Measurements from ENCODE around the gene BABAM2.

Gene BABAM2

DNA sequence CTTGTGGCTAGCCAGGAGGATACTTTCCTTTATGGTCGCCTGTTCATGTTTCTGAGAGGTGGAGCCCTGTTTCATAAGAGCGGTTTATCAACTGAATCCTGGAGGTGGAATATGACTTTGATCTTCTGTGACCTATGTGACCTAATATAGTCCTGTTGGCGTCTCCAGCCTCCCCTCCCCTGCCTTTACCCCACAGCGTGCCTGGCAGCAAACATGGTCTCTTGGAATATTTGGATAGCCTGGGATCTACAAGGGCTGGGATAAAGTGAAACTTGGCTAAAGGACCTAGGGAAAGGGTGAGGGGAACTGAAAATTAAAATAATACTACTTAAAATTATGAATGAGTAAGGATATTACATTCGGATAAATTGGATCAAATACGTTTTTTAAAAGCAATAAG is 246.0 kb downstream of the BABAM2 start:
- DNase-seq: no peak

DNA sequence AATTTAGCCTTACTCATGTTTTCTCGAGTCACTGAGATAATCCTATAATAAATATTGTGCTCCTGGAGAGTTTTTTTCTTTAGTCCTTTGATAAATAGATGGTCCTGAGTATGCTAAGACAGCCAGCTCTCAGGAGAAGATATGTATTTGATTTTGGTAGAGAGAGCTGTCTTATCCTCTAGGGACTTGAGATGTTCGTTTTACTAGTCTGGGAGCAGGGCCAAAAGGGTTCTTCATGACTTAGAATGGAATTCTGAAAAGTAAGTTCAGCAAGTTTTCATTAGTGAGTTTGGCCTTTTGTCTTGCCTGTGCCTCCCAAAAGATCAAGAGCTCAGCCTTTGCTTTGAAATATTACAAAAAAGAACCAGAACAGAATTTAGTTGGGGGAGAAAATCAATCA is 246.7 kb downstream of the BABAM2 start:
- DNase-seq: no peak

DNA sequence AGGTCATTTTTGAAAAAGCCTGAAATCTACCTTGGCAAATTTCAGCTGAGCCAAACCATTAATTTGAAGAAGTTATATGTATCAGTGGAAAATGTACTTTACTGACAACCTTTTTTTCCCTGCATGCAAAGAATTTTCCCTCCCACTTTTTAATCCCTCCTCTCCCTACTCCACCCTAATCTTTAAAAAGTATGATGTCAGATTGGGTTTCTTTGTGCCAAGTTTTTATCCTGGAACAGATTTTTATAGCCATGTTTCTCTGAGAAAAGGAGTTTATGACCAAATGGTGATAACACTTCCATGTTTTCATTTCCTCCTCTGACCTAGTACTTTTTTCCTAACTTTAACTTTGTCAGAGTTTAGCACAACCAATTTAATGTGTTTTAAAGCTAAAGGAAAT is 251.9 kb downstream of the BABAM2 start:
- DNase-seq: no peak

DNA sequence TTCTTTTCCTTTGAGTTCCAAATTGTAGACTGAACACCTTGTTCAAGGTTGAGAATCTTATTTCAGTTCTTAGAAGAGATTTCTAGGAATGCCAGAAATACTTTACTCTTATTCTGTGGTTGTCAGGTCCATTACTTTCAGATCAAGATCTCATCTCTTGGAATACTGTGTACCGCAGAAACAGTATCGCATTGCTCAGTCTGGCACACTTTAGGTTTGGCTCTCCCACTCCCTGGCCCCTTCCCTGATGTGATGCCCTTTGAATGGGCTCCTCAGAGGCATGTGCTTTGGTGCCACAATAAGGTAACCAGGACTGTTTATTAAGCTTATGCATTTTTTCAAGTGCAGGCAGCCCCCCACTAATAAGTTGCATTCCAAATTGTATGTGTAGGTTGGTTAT is 257.5 kb downstream of the BABAM2 start:
- DNase-seq: no peak

DNA sequence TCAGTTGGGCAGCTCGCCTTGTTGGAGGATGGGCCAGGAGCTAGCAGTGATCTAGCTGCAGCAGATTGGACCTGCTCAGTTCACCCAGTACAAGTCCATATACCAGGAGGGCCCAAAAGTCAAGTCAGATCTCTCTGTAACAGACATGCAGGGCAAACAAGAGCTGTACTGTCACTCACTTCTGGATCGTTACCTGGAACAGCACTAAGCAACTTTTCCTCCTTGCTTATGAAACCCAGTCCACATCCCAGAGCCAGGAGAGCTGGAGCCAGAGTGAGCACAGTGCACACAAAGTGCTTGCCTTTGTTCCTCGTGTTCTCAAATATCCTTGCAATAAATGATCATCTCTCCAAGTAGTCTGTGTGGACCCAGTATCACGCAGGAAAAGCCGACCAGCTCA is 258.0 kb downstream of the BABAM2 start:
- no peak for DNase-seq

DNA sequence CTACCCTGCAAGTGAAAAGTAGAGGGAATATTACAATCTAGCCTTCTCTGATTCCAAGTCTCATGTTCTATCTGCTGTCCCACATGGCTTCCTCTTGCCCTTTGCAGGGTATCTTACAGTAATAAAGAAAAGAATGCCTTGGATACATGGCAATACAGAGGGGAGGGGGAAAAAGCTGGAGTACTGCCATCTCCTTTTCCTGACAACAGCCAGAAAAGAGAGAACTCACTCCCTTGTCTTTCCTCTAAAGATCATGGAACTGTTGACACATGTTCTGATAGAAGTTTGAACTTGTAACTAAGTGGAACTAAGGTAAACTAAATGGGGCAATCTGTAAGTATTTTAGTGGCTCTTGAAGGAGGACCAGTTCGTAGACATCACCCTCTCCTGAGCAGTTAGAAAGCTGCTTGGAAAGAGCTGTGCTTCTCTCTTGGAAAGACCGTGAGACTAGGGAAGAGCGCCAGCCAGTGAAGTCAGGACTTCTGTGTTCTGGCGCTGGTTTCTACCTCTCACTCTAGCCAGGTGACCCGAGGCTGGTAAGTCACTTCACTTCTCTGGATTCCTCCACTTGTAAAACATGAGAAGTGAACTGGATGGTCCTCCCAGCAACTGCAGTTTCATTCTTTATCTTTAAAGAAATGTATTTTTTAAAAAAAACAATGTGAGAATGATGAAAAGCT is 259.8 kb downstream of the BABAM2 start:
- DNase-seq: no peak

DNA sequence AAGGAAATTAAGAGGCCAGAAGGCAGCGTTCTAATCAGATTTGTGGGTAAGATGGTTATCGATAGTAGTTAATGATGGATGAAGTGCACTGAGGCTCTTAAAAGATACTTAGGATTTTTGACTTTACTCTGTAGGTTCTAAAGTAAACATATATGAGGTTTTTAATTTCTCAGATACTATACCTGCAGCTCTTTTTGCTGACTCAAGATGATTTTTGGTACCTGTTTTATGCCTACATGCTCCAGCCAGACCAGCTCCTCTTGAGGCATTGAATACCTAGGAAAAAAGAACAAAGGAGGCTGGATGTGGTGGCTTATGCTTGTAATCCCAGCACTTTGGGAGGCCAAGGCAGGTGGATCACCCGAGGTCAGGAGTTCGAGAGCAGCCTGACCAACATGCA is 260.5 kb downstream of the BABAM2 start:
- DNase-seq: no peak

DNA sequence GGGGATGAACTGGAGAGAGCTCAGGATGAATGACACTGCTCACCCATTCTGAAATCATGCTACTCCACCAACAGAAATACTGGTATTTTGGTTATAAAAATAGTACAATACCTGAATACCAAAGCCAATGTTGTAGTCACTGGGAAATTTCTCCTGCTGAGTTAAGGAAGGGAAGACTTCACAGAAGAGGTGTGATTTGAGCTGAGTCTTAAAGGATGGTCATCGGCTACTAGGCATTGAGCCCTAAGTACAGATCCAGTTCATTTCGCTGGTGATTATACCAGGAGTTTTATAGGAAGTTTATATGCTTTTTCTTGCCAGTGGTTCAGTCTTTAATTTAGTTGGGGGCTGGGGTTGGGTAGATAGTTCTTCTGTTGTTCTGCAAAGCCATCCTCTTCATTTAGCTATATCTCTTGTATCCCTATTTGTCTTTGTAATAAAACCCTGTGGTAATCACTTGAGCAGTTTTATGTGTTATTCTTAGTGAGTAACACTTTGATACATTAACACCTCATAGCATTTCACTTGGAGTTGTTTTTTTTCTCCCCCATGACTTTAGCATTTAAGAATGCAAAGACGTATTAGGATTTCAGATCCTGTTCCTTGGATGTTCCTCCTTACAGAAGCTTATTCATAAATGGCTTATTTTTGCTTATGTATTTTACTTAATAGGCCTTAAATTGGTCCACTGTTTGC is 262.2 kb downstream of the BABAM2 start:
- DNase-seq: no peak

DNA sequence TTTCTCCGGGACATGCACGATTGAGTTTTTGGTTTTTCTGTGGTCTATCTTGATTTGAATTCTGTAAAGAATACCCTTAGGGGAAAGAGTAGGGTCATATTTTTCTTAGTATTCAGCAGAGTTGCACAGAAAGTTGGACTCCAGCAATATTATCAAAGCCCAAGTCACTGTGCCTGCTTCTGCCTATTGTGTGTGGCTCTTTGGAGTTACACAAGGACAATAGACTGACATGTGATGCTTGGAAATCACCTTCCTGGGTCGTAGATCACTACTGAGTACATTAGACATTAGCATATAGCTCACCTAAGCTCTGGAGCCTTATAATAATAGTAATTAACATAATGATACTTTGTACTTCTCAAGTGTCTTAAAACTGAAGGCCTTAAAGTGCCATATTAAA is 263.3 kb downstream of the BABAM2 start:
- no peak for DNase-seq

DNA sequence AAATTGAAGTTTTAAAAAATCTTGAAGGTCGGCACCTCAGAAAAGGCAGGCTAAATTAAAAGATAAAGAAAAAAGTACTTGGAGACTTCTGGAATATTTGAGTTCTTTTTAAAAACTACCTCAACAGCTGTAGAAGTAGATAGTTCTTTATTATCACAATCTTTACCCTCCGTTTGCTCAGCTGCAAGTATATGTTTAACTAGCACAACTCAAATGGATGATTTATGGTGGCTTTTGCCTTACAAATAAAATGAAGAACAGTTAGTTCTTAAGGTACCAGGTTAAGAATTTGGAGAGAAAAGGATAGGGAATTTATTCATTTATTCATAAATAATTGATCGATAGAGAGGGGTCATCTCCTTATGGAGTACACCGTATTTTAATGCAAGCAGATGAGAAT is 264.6 kb downstream of the BABAM2 start:
- DNase-seq: no peak

DNA sequence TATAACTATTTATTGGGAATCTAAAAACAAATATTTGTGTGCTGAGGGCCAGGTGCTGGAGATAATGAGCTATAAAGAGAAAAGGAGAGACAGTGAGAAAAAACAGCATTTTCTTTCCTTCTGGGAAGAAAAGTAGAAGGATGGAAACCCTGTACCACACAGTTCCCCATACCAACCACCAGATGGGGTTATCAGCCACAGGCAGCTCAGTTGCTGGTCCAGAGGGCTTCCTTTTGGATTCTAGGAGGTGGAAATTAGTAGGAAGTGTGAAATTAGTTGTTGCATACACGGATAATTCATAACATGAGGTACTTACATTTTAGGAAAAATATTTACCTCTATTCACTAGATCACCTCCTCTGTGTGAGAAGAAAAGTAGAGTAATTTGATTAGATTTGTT is 265.1 kb downstream of the BABAM2 start:
- DNase-seq: peak; percentile 9

DNA sequence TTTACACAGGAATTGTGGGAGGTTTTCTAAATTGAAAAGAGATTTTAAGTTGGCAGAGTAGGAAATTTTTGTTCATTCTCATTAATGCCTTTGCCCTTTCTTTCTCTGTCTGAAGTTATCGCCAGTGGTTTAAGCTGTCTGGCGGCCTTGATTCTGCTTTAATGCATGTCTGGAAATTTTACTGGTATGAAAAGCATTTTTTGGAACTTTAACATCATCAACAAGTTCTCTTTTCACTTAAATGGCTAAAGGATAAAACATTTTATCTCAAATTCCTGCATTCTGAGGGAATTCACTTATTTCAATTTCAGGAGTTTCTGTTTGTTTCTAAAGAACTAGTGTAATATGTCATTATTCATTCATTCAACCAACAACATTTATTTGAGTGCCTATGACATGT is 268.3 kb downstream of the BABAM2 start:
- no peak for DNase-seq

DNA sequence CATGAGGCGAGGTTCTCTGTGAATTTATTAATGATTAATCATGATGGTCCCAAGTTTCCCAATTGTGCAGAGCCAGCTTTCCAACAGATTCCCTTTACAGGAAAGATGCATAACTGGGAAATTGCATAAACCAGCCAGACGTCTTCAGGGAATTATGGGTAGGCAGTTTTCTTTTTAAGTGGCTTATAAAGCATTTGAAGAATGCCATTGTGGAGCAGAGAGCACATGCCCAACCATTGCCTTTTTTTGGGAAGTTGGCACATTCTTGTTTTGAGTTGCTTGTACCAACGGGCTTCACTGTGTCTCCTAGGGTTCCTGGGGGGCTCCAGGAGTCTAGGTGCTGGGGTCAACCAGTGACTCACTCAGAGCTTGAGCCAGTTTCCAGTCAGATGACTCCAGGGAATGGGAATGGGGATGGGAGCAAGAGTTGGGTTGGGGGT is 270.5 kb downstream of the BABAM2 start:
- DNase-seq: no peak

DNA sequence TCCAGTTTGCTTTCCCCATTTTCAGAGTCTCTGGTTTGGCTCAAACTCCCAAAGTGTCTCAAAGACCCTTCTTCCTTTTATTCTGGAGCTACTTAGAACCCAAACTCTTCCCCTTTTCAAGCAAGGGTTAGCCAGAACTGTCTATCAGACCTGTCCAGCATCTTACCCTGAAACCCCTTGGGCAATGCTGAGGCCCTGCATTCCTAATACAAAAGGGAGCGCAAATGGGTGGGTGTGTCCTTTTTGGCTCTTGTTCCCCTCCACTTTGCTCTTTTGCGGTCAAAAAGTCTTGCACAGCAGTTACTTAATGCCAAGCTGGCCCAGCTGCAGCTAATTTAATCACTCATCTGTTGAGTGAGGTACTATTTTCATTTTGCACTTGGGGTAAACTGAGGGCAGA is 270.9 kb downstream of the BABAM2 start:
- no peak for DNase-seq

DNA sequence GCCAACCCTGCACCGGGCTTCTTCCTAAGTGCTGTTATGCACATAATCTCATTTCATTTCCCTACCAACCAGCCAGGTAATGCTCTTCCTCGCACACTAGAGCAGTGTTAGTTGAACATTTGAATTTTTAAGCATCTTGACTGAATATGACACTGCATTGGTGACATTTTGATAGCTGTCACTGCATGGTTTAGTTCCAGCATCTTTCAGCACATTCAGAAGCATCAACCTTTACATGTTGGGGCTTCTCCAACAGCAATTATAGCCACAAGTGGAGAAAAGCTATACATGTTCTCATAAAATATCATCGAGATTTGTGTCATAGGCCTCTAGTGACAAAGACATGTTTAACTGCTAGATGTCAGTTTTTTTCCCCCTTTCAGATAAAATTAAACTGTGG is 272.0 kb downstream of the BABAM2 start:
- DNase-seq: no peak

DNA sequence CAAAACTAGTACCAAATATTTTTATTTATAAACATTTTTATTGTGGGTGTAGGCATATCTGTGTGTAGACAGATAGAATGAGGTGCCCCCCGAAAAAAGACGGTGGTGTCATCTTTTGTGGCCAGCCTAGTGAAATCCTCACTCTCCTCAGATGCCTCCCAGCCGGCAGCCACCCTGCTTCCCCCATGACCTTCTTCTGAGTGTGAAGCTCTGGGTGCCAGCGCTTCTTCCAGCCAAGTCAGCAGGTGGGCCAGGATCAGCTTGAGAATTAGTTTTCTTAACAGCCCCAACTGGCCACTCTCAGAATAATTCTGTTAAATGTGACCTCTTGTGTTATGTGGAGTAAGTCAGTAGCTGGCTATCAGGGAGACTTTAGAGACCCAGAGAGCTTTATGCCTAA is 272.5 kb downstream of the BABAM2 start:
- DNase-seq: no peak

DNA sequence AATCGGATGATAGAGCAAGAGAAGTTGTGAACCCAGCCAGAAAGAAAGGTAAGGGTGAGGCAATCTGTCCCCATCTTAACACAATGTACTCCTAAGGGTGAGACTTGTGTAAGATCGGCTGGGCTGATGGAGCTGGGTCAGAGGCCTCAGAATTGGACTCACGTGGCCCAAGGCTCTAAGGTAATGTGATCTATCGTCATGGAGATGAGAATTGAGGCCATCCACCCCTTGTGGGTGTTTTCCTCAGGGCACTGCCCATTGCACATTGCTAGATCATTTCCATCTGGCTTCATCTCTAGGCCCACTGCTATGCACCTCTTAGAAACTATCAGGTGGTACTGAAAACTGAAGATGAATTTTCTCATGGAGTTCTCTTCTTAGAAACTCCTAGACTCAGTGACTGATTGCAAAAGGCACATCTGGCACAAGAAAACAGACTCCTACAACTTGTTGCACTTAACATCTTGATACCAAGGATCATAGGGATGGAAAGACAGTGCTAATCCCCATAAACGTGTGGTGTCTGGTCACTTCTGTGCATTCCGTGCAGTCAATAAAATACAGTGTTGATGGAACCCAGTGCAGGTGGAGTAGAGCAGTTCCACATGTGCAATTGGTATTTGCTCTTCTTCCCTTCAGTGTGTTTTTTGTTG is 273.2 kb downstream of the BABAM2 start:
- no peak for DNase-seq

DNA sequence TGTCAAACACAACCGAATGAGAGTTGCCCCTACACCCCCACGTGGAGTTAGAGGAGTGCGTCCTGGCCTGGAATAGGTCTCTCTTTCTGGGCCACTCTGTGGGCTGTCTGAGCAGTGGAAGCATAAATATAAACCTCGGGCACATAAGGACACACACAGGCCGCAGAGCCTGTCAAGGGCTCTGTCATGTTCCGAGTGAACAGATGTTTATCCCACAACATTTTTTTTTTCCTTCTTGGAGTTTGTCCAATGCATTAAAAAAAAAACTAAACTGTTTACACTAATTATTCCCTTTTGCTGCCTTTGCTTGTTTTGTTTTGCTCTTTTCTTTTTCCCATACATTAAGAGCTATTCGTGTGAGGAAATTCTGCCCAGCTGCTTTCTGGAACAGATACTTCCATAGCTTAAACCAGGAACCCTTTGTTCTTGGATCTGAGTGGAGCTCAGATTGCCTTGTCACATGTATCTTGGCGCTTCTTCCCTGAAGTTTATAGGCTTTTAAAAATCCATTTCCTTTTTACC is 273.8 kb downstream of the BABAM2 start:
- no peak for DNase-seq

DNA sequence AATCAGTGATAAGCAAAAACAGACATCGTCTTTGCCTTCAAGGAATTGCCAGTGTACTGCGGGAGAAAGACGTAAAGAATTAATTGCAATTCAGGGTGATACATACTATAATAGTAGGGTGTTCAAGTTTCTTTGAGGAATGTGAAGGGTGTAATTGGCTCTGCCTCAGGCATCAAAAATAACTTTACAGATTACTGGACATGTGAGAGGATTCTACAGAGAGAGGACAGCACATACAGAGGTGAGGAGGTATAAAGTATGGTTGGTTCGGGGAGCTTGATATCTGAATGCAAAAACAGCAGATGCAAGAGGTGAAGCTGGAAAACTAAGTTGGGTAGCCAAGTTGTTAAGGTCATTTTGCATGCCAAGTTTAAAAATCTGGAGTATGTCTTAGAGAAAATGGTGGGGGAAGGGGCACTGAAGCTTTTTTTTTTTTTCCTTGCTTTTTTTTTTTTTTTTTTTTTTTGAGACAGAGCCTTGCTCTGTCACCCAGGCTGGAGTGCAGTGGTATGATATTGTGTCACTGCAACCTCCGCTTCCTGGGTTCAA is 274.6 kb downstream of the BABAM2 start:
- DNase-seq: no peak

DNA sequence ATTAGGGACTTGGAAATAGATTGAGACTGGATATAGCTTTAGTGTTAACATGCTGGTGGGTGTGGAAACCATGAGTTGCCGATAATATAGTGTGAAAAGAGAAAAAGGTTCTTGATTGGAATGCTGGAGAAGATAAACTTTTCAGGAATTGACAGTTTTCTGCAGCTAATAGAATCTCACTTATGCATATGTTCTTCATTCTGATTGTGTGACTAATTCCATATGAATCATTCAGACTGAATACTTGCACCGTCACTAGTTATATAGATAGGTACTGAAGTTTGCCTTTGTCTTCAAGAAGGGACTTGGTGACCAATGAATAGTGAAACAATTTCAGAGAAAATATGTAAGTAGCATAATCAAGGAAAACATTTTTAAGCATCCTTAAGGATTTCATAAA is 276.4 kb downstream of the BABAM2 start:
- no peak for DNase-seq

DNA sequence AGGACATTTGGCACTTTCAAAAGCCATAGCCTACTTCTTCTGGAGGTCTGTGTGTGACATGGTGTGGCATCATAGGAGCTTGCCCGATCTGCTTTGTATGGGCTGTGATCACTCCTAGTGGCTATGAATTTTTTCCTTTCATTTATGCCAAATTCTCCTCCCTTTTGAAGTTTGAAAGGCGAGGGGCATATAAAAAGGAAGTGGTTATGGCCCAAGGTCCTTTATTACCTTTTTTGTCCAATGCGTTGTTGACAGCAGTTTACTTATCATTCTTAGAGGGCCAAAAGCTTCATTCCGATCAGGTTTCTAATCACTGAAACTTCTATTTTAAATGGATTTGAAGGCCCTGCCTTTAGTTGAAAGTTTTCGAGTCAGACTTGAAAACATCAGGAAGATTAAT is 277.8 kb downstream of the BABAM2 start:
- DNase-seq: no peak

DNA sequence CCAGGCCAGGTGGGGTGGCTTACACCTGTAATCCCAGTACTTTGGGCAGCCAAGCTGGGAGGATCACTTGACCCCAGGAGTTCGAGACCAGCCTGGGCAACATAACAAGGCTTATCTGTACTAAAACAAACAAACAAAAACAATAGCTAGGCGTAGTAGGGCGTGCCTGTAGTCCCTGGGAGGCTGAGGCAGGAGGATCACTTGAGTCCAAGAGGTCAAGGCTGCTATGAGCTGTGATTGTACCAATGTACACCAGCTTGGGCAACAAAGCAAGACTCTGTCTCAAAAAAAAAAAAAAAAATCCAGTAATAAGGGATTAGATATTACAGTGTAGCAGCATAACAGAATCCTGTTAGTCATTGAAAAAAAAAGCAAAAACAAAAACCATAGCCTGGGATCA is 279.0 kb downstream of the BABAM2 start:
- DNase-seq: no peak

DNA sequence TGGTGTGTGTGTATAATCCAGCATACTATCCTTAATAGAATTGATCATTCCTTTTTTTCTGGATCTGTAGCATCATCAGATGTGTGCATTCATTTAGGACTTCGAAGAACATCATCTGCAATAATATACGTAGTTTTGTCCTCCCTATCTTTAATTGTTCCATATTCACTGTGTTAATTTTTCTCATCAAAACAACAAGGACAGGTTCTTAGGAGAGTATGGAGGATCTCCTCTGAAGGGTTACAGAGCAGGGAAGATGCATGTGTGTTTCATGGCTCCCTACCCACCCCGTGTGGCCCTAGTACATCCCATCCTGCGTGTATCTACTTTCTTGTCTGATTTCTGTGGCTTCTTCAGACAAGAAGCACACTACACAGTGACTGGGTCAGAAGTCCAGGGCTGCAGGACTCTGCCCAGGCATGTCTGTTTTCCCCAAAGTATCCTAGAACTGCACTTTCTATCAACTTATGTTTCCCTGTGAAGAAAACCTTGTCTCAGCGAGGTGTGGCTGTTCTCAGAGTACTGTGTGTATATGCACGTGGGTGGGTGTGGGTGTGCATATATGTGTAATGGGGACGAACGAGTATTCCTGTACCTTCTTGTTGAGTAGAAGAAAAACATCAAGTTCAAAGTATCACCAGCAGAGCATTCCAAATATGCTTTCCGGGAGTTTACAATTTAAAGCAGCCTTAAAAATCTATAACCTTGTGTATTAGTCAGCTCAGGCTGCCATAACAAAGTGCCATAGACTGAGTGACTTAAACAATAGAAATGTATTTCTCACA is 281.8 kb downstream of the BABAM2 start:
- no peak for DNase-seq
